Superior temporal gyrus (tissue), 1 donor: Measurements from ENCODE around the gene JARID2.
"Not testable (repeated sequence)": the region's sequence is repeated elsewhere in the genome, so short reads cannot be mapped to it uniquely, and the experiment has no call there.

Experiments used
- DNase-seq: peaks from one replicate; pipeline ENCODE4 v3.0.0-alpha.2; 2016; ENCODE audit errors: extremely low spot score

JARID2 gene

GRCh38 chr6:15538766-15539495 lies 293.1 kb downstream of the JARID2 start:
- DNase-seq: no peak

- DNase-seq: no peak
Measured at GRCh38 chr6:15539722-15540270, 293.9 kb downstream of the JARID2 start.

DNA sequence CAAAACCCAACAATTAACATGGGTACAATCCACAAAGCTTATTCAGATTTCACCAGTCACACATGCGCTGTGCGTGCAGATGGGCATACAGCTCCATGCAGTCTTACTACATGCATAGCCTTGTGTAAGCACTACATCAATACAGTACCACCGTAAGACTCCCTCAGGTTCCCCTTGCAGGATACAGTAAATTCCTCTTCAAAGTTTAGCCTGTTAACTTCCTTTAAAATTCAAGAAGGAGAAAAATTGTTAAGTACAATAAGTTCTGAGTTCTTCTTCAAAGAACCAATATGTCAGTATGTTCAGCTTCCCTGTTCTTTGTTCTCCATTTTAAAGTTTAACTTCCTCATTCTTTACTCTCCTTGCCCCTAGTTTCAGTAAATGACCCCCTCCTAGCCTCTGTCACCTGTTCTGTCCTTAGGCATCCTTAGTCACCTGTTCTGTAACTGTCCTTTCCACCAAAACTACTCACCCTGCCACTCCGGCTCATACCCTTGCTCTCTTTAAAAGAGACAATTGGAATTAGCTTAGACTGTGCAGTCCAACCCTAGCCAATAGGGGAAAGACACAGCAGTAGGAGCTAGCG lies 297.6 kb downstream of the JARID2 start:
- not testable (repeated sequence) for DNase-seq

- DNase-seq: no peak
Measured at GRCh38 chr6:15544321-15544900, 298.5 kb downstream of the JARID2 start.

DNA sequence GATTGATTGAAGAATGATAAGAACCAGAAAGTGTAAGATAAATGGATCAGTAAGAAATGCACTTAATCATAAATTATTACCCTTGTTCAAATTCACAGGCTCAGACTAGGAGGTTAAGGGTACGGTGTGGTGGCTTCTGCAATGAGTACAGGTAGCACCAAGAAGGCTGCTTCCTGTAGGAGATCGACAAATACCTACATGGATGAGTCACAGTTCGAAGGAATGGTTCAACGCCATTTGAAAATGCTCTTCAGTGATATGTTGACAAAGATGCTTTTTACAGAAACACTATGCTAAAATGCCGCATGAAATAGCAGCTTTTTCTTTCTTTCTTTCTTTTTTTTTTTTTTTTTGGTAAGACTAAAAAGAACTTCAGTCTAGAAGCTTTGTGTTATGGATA lies 300.7 kb downstream of the JARID2 start:
- no peak for DNase-seq

GRCh38 chr6:15547400-15547799 lies 301.5 kb downstream of the JARID2 start:
- DNase-seq: no peak

DNA sequence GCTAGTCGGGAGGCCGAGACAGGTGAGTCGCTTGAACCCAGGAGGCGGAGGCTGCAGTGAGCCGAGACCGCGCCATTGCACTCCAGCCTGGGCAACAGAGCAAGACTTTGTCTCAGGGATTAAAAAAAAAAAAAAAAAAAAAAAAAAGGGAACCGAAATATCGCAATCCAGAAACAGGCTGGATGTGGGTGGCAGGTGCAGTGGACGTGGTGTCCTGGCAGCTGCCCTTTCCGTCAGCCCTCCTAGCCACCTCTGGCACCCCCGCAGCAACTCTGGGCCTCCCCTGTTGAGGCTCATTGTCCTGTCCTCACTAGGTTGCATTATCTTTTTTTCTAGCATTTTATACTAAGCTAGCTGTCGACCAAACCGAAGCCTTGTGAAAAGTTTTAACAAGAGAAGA lies 303.5 kb downstream of the JARID2 start:
- no peak for DNase-seq

DNA sequence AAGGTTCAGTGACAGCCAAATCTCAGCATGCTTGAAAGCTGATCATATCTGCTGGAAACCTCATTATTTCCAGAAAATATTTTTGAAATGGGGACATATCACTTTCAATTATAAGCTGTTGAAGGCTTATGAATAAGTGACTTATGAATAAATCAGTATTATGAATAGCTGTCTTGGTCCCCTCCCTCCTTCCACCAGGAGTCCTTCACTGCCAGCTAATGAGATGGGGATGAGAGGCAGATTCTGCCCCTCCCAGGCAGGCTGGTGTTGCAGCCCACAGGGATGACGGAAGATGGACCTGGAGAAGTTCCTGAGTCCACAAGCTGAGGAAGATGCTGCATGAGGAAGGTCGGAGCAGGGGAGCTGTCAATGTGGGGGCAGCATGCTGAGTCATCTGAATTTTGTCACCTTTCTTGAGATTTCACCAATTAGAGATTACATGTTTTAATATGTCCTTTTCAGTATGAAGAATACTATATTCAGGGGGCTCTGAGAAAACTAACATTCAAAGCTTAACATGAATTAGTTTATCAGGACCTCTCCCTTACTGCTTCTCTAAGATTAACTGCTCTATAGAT lies 304.8 kb downstream of the JARID2 start:
- DNase-seq: no peak

DNA sequence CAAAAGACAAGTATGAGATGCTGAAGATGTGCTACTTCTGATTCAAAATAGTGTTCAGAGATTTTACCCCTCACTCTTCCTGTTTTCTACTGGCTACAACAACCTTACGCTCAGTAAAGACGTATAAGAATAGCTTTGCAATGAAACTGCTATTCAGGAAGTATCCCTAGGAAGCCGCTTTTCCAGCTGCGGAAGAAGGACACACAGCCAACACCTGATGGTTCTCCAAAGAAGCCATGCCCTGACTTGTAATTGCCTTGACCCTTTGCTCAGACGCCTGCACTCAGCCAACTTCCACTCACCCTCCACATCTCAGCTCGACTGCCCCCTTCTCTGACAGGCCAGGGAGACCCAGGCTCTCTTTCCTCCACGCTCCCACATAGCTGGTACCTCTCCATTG lies 305.4 kb downstream of the JARID2 start:
- no peak for DNase-seq

DNA sequence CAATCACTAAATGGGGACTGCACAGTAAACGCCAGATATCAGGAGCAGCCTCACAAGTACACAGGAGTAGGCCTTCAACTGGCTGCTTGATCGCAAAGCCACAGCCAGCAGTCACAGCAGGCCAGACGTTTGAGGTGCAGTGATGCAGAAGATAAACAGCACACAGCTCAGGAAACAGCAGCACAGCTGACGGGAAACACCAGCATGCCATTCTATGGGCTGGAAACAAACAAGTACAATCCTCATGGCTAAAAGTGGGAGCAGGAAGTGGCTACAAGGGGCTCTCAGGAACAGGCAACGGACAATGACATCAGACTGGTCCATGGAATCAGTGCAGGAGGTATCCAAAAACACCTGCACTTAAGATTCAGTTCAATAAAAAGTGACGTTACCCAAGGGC lies 305.9 kb downstream of the JARID2 start:
- no peak for DNase-seq

GRCh38 chr6:15553031-15553430 lies 307.2 kb downstream of the JARID2 start:
- DNase-seq: no peak

DNA sequence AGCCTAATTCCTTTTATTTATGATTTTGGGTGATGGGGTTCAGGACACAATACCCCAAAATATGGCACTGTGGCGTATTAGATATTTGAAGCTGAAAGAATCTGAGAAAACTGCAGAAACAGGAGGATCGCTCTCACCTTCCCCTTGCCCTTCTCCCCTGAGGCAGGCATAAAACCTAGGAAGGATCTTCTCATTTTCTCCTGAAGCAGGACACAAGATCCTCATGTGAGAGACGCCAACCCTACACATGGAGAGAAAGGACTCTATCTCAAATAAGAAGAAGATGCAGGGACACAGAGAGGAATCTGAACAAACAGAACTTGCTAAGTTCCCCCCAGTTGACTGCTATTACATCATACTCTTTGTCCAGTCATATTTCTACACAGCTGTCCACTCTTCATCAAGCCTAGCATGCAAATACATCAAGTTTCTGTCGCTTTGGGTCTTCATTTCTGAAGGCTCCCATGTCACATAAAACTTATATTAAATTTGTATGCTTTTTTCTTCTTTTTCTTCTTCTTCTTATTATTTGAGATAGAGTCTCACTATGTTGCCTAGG lies 307.9 kb downstream of the JARID2 start:
- DNase-seq: no peak

- no peak for DNase-seq
Measured at GRCh38 chr6:15554728-15555100, 308.8 kb downstream of the JARID2 start.

DNA sequence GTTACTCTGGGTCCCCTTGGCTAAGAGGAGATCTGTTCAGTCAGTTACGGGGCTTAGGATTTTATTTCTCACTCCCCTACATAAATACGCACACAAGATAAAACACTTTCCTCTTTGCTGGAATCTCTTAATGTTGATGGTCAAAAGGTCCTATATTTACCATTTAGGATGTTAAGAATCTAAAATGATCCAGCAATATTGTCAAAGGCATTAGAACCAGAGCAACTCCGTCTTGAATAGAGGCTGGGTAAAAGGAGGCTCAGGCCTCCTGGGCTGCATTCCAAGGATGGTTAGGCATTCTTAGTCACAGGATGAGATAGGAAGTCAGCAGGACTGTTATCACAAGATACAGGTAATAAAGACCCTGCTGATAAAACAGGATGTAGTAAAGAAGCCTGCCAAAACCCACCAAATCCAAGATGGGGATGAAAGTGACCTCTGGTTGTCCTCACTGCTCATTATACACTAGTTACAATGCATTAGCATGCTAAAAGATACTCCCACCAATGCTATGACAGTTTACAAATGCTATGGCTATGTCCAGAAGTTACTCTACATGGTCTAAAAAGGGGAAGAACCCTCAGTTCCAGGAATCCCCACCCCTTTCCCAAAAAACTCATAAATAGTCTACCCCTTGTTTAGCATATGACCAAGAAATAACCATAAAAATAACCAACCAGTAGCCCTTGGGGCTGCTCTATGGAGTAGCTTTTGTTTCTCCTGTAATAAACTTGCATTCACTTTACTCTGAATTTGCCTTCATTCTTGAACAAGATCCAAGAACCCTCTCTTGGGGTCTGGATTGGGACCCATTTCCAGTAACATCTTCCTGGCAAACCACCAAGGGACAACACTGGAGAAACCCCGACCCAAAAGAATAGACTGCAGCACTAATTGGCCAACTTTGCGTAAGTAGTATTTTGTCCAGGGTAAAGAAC lies 309.5 kb downstream of the JARID2 start:
- DNase-seq: no peak

- DNase-seq: no peak
Measured at GRCh38 chr6:15556711-15557110, 310.8 kb downstream of the JARID2 start.

DNA sequence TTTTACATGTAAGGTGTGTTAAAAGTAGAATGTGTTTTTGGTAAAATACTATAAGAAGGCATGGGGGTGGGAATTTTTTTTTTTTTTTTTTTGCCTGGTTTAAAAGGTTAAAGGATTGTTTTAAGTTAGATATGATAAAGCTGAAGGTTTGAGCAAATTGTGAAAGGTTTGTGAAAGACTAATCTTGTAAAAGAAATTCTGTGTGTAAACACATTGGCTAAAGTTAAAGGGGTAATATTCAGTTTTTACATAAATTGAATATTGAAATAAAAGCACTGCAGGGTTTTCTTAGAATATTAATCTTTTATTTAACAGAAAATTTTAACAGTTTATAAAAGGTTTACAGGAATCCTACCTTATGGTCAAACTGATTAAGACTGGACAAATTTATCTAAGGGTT lies 311.3 kb downstream of the JARID2 start:
- no peak for DNase-seq

DNA sequence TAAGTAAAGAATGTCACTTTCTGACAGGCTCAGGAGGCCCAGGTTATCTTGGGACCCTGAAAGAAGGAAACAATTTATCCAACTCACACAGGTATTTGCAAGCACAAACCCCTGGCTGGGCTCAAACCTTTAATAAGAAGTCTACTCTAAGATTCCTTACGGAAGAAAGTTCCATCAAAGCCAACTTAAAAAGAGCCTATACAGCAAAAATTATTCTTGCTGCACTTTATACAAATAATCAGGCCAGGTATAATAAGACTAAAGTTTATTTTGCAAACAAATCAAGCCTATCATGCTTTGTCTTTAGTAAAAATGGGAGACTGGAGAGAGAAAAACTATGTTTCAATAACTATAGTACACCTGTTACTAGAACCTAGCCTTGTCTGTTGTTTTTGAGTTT lies 314.8 kb downstream of the JARID2 start:
- no peak for DNase-seq

DNA sequence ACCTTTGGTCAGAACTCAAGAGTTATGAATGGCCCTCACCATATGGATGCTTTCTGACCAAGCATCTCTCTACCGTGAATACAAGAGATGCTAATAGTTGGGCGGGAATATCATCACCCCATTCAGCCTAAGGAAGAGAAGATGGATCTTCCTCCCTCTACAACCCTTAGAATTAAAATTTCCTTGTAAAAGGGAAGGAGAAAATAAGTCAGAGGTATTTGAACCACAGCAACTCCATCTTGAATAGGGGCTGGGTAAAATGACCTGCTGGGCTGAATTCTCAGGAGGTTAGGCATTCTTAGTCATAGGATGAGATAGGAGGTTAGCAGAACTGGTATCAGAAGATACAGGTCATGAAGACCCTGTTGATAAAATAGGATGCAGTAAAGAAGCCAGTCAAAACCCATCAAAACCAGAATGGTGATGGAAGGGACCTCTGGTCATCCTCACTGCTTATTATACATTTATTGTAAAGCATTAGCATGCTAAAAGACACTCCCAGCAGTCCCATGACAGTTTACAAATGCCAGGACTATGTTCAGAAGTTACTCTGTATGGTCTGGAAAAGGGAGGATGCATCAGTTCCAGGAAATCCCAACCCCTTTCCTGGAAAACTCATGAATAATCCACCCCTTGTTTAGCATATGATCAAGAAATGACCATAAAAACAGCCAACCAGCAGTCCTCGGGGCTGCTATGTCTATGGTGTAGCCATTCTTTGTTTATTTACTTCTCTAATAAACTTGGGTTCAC lies 315.8 kb downstream of the JARID2 start:
- no peak for DNase-seq

DNA sequence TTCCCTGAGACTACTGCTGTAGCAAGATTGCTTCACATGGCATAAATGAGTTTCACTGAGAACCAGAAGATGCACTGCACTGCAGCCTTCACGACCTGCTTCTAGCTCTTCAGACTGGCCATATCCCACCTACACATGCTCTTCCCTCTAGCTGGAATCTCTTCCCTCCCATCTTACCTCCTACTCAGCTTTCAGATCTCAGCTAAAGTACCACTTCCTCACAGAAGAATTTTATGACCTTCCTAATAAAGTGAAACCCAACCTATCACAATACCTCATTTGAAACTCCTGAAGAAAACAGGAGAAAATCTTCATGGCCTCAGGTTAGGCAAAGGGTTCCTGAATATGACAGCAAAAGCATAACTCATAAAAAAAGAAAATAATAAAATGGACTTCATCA lies 317.1 kb downstream of the JARID2 start:
- DNase-seq: no peak
